Measurements from ENCODE around the gene DHX34. TPM values are rescaled to one million over a fixed set of nuclear protein-coding genes. Genes with fewer than 3 reads are reported as not detected.
"Not testable (repeated sequence)": the region's sequence is repeated elsewhere in the genome, so short reads cannot be mapped to it uniquely, and the experiment has no call there.

The DHX34 gene
- total and polyA plus RNA-seq, 11 donors, result 3.7 to 13.3 (median 6.7) TPM

GRCh38 chr19:47341734-47342133 is 7.4 kb upstream of the DHX34 start:
- no peak for DNase-seq
- ATAC-seq, result no peak
- Histone ChIP-seq H3K4me1 (peaks cover 0 to 5% (median 0%) of the 10 kb centered on the region in 12 donors), H3K4me3 (no peak overlapping the region), H3K36me3 (no peaks in the 10 kb centered on the region), H3K27me3 (no peaks in the 10 kb centered on the region), H3K27ac (no peak overlapping the region), H3K9me3 (no peaks in the 10 kb centered on the region)
- TF ChIP-seq, protein P1, sequence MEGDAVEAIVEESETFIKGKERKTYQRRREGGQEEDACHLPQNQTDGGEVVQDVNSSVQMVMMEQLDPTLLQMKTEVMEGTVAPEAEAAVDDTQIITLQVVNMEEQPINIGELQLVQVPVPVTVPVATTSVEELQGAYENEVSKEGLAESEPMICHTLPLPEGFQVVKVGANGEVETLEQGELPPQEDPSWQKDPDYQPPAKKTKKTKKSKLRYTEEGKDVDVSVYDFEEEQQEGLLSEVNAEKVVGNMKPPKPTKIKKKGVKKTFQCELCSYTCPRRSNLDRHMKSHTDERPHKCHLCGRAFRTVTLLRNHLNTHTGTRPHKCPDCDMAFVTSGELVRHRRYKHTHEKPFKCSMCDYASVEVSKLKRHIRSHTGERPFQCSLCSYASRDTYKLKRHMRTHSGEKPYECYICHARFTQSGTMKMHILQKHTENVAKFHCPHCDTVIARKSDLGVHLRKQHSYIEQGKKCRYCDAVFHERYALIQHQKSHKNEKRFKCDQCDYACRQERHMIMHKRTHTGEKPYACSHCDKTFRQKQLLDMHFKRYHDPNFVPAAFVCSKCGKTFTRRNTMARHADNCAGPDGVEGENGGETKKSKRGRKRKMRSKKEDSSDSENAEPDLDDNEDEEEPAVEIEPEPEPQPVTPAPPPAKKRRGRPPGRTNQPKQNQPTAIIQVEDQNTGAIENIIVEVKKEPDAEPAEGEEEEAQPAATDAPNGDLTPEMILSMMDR (IDR thresholded peaks at IDR 0.05), result no peak
- no peak for TF ChIP-seq POLR2A (IDR thresholded peaks at IDR 0.05)
- intact Hi-C loops (cut with DNase I), result no loop called here
- 79 to 87% (median 84%) methylated on average over 4 of the region's 4 CpGs for WGBS, 4 donors

GRCh38 chr19:47343194-47343802 is 5.8 kb upstream of the DHX34 start:
- TF ChIP-seq, protein P1 (IDR thresholded peaks at IDR 0.05), result no peak
- TF ChIP-seq POLR2A (IDR thresholded peaks at IDR 0.05), result no peak
- H3K9me3 ChIP-seq, result no peaks in the 10 kb centered on the region
- 84 to 88% (median 85%) methylated on average over 9 to 11 of the region's 11 CpGs for WGBS, 4 donors
- no peak overlapping the region for H3K27ac ChIP-seq
- no peaks in the 10 kb centered on the region for H3K36me3 ChIP-seq
- H3K27me3 ChIP-seq, result no peaks in the 10 kb centered on the region
- intact Hi-C loops (cut with DNase I), result no loop called here
- no peak overlapping the region for H3K4me3 ChIP-seq
- DNase-seq (no peak), ATAC-seq (no peak)
- H3K4me1 ChIP-seq, result peaks cover 0 to 1% (median 0%) of the 10 kb centered on the region in 12 donors

- WGBS, 4 donors, result 81 to 88% (median 84%) methylated on average over 1 of the region's 1 CpG
- peaks cover 0 to 8% (median 4%) of the 10 kb centered on the region in 12 donors for H3K4me1 ChIP-seq
- H3K36me3 ChIP-seq, result no peaks in the 10 kb centered on the region
- no peak overlapping the region for H3K27ac ChIP-seq
- intact Hi-C loops (cut with DNase I), result no loop called here
- no peaks in the 10 kb centered on the region for H3K9me3 ChIP-seq
- H3K4me3 ChIP-seq, result no peak overlapping the region
- ATAC-seq, result no peak
- no peak for TF ChIP-seq POLR2A (IDR thresholded peaks at IDR 0.05)
- TF ChIP-seq, protein P1 (IDR thresholded peaks at IDR 0.05), result no peak
- no peak for DNase-seq
- H3K27me3 ChIP-seq, result no peaks in the 10 kb centered on the region
Measured at GRCh38 chr19:47344425-47344824, 4.7 kb upstream of the DHX34 start.

DNA sequence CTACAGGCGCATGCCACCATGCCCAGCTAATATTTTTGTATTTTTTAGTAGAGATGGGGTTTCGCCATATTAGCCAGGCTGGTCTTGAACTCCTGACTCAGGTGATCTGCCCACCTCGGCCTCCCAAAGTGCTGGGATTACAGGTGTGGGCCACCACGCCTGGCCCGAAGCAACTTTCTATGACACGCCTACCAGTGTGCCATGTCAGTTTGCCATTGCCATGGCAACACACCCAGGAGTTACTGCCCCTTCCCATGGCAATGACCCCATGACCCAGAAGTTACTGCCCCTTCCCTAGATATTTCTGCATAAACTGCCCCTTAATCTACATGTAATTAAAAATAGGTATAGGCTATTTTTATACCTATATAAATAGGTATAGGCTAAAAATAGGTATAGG is 3.1 kb upstream of the DHX34 start:
- H3K36me3 ChIP-seq; intact Hi-C loops (cut with DNase I); H3K27me3 ChIP-seq; H3K27ac ChIP-seq; H3K9me3 ChIP-seq; ATAC-seq; H3K4me3 ChIP-seq; DNase-seq: not testable (repeated sequence)
- peaks cover 3 to 22% (median 14%) of the 10 kb centered on the region in 12 donors for H3K4me1 ChIP-seq
- WGBS, 4 donors, result 89 to 92% (median 90%) methylated on average over 6 of the region's 6 CpGs

DNA sequence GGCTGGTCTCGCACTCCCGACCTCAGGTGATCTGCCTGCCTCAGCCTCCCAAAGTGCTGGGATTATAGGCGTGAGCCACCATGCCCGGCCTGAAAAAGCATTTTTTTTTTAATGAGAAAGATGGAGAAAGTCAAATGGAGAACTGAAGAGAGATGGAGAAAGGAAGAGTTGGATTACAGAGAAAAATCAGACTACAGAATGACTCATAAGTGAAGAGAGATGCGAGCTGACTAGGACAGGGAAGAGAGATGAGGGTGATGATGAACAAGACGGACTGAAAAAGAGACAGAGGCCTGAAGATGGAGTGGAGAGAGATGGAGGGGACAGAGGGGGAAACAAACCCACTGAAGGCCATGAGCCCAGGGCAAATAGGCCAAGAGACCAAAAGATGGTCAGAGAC is 1.5 kb downstream of the DHX34 start:
- H3K4me1 ChIP-seq, result peaks cover 3 to 33% (median 15%) of the 10 kb centered on the region in 12 donors
- peaks cover 0 to 36% (median 30%) of the 10 kb centered on the region in 9 donors for H3K36me3 ChIP-seq
- no peak overlapping the region for H3K4me3 ChIP-seq
- no peak overlapping the region for H3K27ac ChIP-seq
- H3K9me3 ChIP-seq, result no peaks in the 10 kb centered on the region
- no peak for ATAC-seq
- no peaks in the 10 kb centered on the region for H3K27me3 ChIP-seq
- 93 to 95% (median 95%) methylated on average over 6 of the region's 6 CpGs for WGBS, 4 donors
- TF ChIP-seq, protein P1 (IDR thresholded peaks at IDR 0.05), result no peak
- no peak for TF ChIP-seq POLR2A (IDR thresholded peaks at IDR 0.05)
- DNase-seq, result no peak
- intact Hi-C loops (cut with DNase I), result no loop called here

All from heart left ventricle (tissue), 16 donors.